Heart left ventricle (tissue), 16 donors: Measurements from ENCODE around the gene AP2S1. TPM values are rescaled to one million over a fixed set of nuclear protein-coding genes. Genes with fewer than 3 reads are reported as not detected.

Source experiments
- ATAC-seq, 4 donors: fragments of 200-7000 bp; cut with Tn5 transposase; one replicate each; pipeline ENCODE4 v1.9.1; 2020 to 2022; ENCODE audit warnings: moderate library complexity in 4 of 4, mild to moderate bottlenecking in 3 of 4, moderate number of reproducible peaks in 1 of 4
- DNase-seq, 5 donors: peaks; one replicate each; pipeline ENCODE4 v3.0.0-alpha.2; 2020
- H3K27ac ChIP-seq, 12 donors: fragments of 200-600 bp; sonication (generic) in 4 of 12; one replicate each; pipeline versions ENCODE4 v1.5.0 to v1.8.0; 2016 to 2022; ENCODE audit warnings: mild to moderate bottlenecking in 2 of 12
- H3K27me3 ChIP-seq, 9 donors: fragments of 200-600 bp; sonication (generic) in 2 of 9; one replicate each; pipeline versions ENCODE4 v1.5.1 to v1.8.0; 2016 to 2022; ENCODE audit warnings: mild to moderate bottlenecking in 3 of 9
- H3K36me3 ChIP-seq, 9 donors: fragments of 200-600 bp; sonication (generic) in 2 of 9; one replicate each; pipeline versions ENCODE4 v1.5.0 to v1.8.0; 2018 to 2022; ENCODE audit warnings: mild to moderate bottlenecking in 2 of 9
- H3K4me1 ChIP-seq, 12 donors: fragments of 200-600 bp; sonication (generic) in 4 of 12; one replicate each; pipeline versions ENCODE4 v1.5.0 to v1.8.0; 2016 to 2022; ENCODE audit warnings: mild to moderate bottlenecking in 3 of 12
- H3K4me3 ChIP-seq, 12 donors: fragments of 200-600 bp; sonication (generic) in 4 of 12; one replicate each; pipeline versions ENCODE4 v1.5.0 to v1.8.0; 2017 to 2022; ENCODE audit warnings: mild to moderate bottlenecking in 9 of 12, moderate library complexity in 4 of 12
- H3K9me3 ChIP-seq, 12 donors: fragments of 200-600 bp; sonication (generic) in 4 of 12; one replicate each; pipeline versions ENCODE4 v1.5.0 to v1.8.0; 2016 to 2022; ENCODE audit warnings: mild to moderate bottlenecking in 1 of 12
- POLR2A ChIP-seq, 2 donors: fragments of 450-650 bp; IDR thresholded peaks; one replicate each; pipeline ENCODE4 v1.6.1; 2017; ENCODE audit warnings: antibody characterized with exemption in 2 of 2, mild to moderate bottlenecking in 2 of 2, moderate library complexity in 2 of 2
- WGBS, 4 donors: extraction: QIAGEN DNeasy Blood & Tissue Kit in 2 of 4; methylation state at CpG; one replicate each; pipeline versions ENCODE4 v1.1.5 to v1.1.7; 2013 to 2018; 5-methylcytosine and 5-hydroxymethylcytosine counted together
- intact Hi-C, 10 donors: fragments of 100-400 bp; cut with DNase I; formaldehyde crosslinking; loops; one replicate each; pipeline versions ENCODE4 v1.11.1 to v1.14.2; 2022
- polyA plus RNA-seq, 2 donors: library from polyadenylated mRNA; stranded (reverse); fragments of 200-250 nt; gene quantifications; one replicate each; pipeline ENCODE4 v1.2.3, GENCODE V29; 2013
- total RNA-seq, 9 donors: library from RNA; depleted of rRNA in 2 of 9; stranded (reverse); fragments of >200 nt in 2 of 9; fragmentation: NEBNext Ultra II Directional in 3 of 9; extraction: Animal tissue kit (Norgen Biotek cat#: 25700) in 3 of 9; gene quantifications; one replicate each; pipeline versions ENCODE4 v1.1.0 to v1.2.4, GENCODE V29; 2016 to 2023
- TF ChIP-seq, protein P1 (sequence below), 12 donors: fragments of 200-600 bp; sonication (generic) in 4 of 12; IDR thresholded peaks; one replicate each; pipeline versions ENCODE4 v1.5.0 to v1.8.0; 2018 to 2022; ENCODE audit warnings: antibody characterized with exemption in 12 of 12, mild to moderate bottlenecking in 5 of 12
- donor health status: ischemic (EF 13 %, LVEDD 7.1; RV severe dilation, severe dysfunction).
- donor health status: healthy with polysubstance abuse.
- donor health status: DM: no; HTN: yes; CAD: no.
- donor health status: DM: no; HTN: no; CAD: no.
- donor health status: ischemic (EF 25% LVEDD 6.9; RV normal size, moderate dysfunction).
- donor health status: ischemic (EF 25% LVEDD 5.7; RV mildly dilated, moderate dysfunction).
- donor health status: healthy.
- donor health status: DM: yes; HTN: yes; CAD: no.
- donor health status: ischemic (EF 35%, LVEDD 5.7; RV mildly dilated, moderate dysfunction).
- donor health status: nonischemic (EF 11% LVEDD 7.7; RV severe dilation, severe dysfunction).
- donor health status: DM: yes; HTN: yes; CAD: no.
- donor health status: PGD.
- donor health status: ischemic (EF 29% LVEDD 5.4; RV normal size, mild dysfunction).
- donor health status: nonischemic (EF 23%, LVEDD 6.1; RV moderate dilation, normal function).

The AP2S1 gene
- total and polyA plus RNA-seq, 11 donors, result 75.3 to 166 (median 84.9) TPM

DNA sequence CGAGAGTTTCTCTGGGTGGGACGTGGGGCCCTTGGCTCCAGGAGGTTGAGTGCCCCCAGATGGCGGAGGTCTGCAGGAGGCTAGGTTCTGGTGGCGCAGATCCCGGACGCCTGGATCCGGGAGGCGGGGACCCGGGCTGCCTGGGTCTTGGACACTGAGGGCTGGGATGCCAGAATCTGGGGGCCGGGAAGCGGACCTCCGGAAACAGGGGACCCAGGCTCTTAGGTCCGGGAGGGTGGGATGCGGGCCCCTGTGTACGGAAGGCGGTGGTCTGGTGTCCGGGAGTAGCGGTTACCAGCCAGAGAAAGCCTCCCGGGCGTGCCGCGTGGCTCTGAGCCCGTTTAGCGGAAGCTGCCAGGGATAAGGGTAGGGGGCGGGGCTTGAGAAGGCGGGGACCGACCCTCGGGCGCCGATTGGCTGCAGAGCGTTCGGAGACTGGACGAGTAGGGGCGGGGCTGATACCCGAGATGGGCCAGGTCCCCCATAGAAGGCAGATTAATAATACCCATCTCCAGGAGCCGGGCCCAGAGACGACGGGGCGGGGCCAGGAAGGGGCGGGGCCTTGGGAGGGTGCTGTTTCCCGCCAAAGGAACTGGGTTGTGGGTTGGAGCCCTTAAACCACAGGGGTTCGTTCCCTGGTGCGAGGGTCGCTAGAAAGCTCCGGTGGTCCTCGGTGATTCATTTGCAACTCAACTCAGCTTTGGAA, 62.2 kb downstream of the AP2S1 start, which contains the start of gene SLC1A5:
Gene SLC1A5 (minus strand): TSS at position 333 of the 706 bp plus-strand sequence. CDS start 629 bp downstream, outside the sequence.
- Histone ChIP-seq H3K27ac (peak within 1 kb of the TSS; percentile 49 to 95 (median 82)), H3K36me3 (peaks cover 0 to 3% (median 0%) of the 10 kb centered on the region in 9 donors), H3K4me3 (peak within 1 kb of the TSS; percentile 24 to 80 (median 64)), H3K9me3 (no peaks in the 10 kb centered on the region), H3K4me1 (peaks cover 0 to 49% (median 26%) of the 10 kb centered on the region in 12 donors), H3K27me3 (peaks cover 0 to 11% (median 0%) of the 10 kb centered on the region in 9 donors)
- 1 to 3% (median 1%) methylated on average over 40 to 46 of the region's 46 CpGs for WGBS, 4 donors
- peak; percentile 95 to 98 (median 96) for DNase-seq
- intact Hi-C loops, result loop anchor here in 2 of 10 donors (2.0 to 10.0 kb wide), 3 partner anchors 32 to 46 kb away; no protein-coding TSS in a partner anchor
- ATAC-seq, result peak; percentile 86 to 95 (median 94)
- peak; percentile 3 to 93 for TF ChIP-seq POLR2A (IDR thresholded peaks at IDR 0.05)
- TF ChIP-seq, protein P1, sequence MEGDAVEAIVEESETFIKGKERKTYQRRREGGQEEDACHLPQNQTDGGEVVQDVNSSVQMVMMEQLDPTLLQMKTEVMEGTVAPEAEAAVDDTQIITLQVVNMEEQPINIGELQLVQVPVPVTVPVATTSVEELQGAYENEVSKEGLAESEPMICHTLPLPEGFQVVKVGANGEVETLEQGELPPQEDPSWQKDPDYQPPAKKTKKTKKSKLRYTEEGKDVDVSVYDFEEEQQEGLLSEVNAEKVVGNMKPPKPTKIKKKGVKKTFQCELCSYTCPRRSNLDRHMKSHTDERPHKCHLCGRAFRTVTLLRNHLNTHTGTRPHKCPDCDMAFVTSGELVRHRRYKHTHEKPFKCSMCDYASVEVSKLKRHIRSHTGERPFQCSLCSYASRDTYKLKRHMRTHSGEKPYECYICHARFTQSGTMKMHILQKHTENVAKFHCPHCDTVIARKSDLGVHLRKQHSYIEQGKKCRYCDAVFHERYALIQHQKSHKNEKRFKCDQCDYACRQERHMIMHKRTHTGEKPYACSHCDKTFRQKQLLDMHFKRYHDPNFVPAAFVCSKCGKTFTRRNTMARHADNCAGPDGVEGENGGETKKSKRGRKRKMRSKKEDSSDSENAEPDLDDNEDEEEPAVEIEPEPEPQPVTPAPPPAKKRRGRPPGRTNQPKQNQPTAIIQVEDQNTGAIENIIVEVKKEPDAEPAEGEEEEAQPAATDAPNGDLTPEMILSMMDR (IDR thresholded peaks at IDR 0.05), result peak in 1 of 12 donors; percentile 5

Other genes starting within 250 kb of the AP2S1 start
- 100 to 1,000 TPM; 204 to 417 (median 283) TPM for gene CALM3, start 249.5 kb downstream of the AP2S1 start, total RNA-seq
- 100 to 1,000 TPM; 290 to 302 TPM for gene CALM3, start 249.5 kb downstream of the AP2S1 start, polyA plus RNA-seq
- 10 to 100 TPM in 2 of 9 donors, 1 to 10 TPM in 7; 2.1 to 16.7 (median 4.9) TPM for gene PTGIR, start 225.8 kb downstream of the AP2S1 start, total RNA-seq
- 1 to 10 TPM; 2.7 to 5.2 TPM for gene PTGIR, start 225.8 kb downstream of the AP2S1 start, polyA plus RNA-seq
- not detected for gene GNG8, start 214.6 kb downstream of the AP2S1 start, total RNA-seq
- gene GNG8, start 214.6 kb downstream of the AP2S1 start, polyA plus RNA-seq, result not detected
- gene DACT3, start 189.7 kb downstream of the AP2S1 start, total RNA-seq, result 10 to 100 TPM in 7 of 9 donors, 1 to 10 TPM in 2; 8.8 to 23.4 (median 15.1) TPM
- gene DACT3, start 189.7 kb downstream of the AP2S1 start, polyA plus RNA-seq, result 1 to 10 TPM; 2.4 to 9.1 TPM
- 10 to 100 TPM in 7 of 9 donors, 1 to 10 TPM in 2; 8.4 to 32.8 (median 13.2) TPM for gene PRKD2, start 133.7 kb downstream of the AP2S1 start, total RNA-seq
- gene PRKD2, start 133.7 kb downstream of the AP2S1 start, polyA plus RNA-seq, result 10 to 100 TPM; 10.6 to 12.1 TPM
- 10 to 100 TPM; 13.9 to 25.1 (median 19.8) TPM for gene FKRP, start 104.8 kb downstream of the AP2S1 start, total RNA-seq
- gene FKRP, start 104.8 kb downstream of the AP2S1 start, polyA plus RNA-seq, result 10 to 100 TPM; 14.4 to 20.7 TPM
- 10 to 100 TPM; 41.0 to 93.6 (median 53.7) TPM for gene STRN4, start 104.4 kb downstream of the AP2S1 start, total RNA-seq
- 10 to 100 TPM; 42.2 to 89.6 TPM for gene STRN4, start 104.4 kb downstream of the AP2S1 start, polyA plus RNA-seq
- gene SLC1A5, start 62.3 kb downstream of the AP2S1 start, total RNA-seq, result 10 to 100 TPM in 4 of 9 donors, 1 to 10 TPM in 5; 3.7 to 22.4 (median 8.9) TPM
- 10 to 100 TPM in 1 of 2 donors, 1 to 10 TPM in 1; 3.8 to 21.5 TPM for gene SLC1A5, start 62.3 kb downstream of the AP2S1 start, polyA plus RNA-seq
- 10 to 100 TPM; 59.5 to 91.0 (median 77.2) TPM for gene ARHGAP35, start 10.2 kb upstream of the AP2S1 start, total RNA-seq
- 10 to 100 TPM; 34.8 to 68.1 TPM for gene ARHGAP35, start 10.2 kb upstream of the AP2S1 start, polyA plus RNA-seq
- gene NPAS1, start 169.0 kb upstream of the AP2S1 start, total RNA-seq, result 1 to 10 TPM in 2 of 9 donors, under 1 TPM in 6, not detected in 1; 0.16 to 1.3 (median 0.53) TPM
- 1 to 10 TPM; 1.2 to 1.3 TPM for gene NPAS1, start 169.0 kb upstream of the AP2S1 start, polyA plus RNA-seq
- gene TMEM160, start 197.8 kb upstream of the AP2S1 start, total RNA-seq, result 10 to 100 TPM; 21.7 to 58.0 (median 24.5) TPM
- gene TMEM160, start 197.8 kb upstream of the AP2S1 start, polyA plus RNA-seq, result 10 to 100 TPM; 10.5 to 21.7 TPM